Esophagus (tissue), 2 donors: ENCODE data around the gene SUSD5. TPM values are rescaled to one million over a fixed set of nuclear protein-coding genes. Genes with fewer than 3 reads are reported as not detected.

ENCODE experiments used
- H3K27ac ChIP-seq, 2 donors: one replicate each; pipeline ENCODE4 v1.5.1; 2013; ENCODE audit warnings: low read depth in 2 of 2, mild to moderate bottlenecking in 2 of 2, inconsistent platforms in 1 of 2, low read length in 1 of 2, moderate library complexity in 1 of 2
- H3K27me3 ChIP-seq, 2 donors: one replicate each; pipeline ENCODE4 v1.6.1; 2013; ENCODE audit warnings: low read length in 2 of 2, control low read depth in 1 of 2, mild to moderate bottlenecking in 1 of 2; ENCODE audit not compliant: insufficient read depth in 2 of 2, control insufficient read depth in 1 of 2
- H3K36me3 ChIP-seq, 2 donors: one replicate each; pipeline ENCODE4 v1.6.1; 2013; ENCODE audit warnings: low read length in 1 of 2; ENCODE audit not compliant: control insufficient read depth in 2 of 2, insufficient read depth in 2 of 2
- H3K4me1 ChIP-seq, 2 donors: one replicate each; pipeline ENCODE4 v1.6.1; 2013; ENCODE audit warnings: low read length in 1 of 2; ENCODE audit not compliant: control insufficient read depth in 2 of 2, insufficient read depth in 2 of 2
- H3K4me3 ChIP-seq, 2 donors: one replicate each; pipeline ENCODE4 v1.5.1; 2013; ENCODE audit warnings: low read length in 2 of 2, mild to moderate bottlenecking in 2 of 2, low read depth in 1 of 2, moderate library complexity in 1 of 2
- H3K9me3 ChIP-seq, 2 donors: one replicate each; pipeline ENCODE4 v1.6.1; 2013; ENCODE audit warnings: mild to moderate bottlenecking in 2 of 2, low read depth in 1 of 2, low read length in 1 of 2, moderate library complexity in 1 of 2; ENCODE audit not compliant: control insufficient read depth in 2 of 2, insufficient read depth in 1 of 2
- WGBS, 2 donors: extraction: QIAGEN DNeasy Blood & Tissue Kit; methylation state at CpG; one replicate each; pipeline ENCODE4 v1.1.7; 2013; 5-methylcytosine and 5-hydroxymethylcytosine counted together
- polyA plus RNA-seq, 2 donors: library from polyadenylated mRNA; stranded (reverse); fragments of 200-250 nt; gene quantifications; one replicate each; pipeline ENCODE4 v1.2.3, GENCODE V29; 2013
- donor health status: healthy with polysubstance abuse.
- donor health status: Bipolar disorder and iron deficiency.

Gene SUSD5
- polyA plus RNA-seq, 2 donors: 0.04 to 0.16 TPM

DNA sequence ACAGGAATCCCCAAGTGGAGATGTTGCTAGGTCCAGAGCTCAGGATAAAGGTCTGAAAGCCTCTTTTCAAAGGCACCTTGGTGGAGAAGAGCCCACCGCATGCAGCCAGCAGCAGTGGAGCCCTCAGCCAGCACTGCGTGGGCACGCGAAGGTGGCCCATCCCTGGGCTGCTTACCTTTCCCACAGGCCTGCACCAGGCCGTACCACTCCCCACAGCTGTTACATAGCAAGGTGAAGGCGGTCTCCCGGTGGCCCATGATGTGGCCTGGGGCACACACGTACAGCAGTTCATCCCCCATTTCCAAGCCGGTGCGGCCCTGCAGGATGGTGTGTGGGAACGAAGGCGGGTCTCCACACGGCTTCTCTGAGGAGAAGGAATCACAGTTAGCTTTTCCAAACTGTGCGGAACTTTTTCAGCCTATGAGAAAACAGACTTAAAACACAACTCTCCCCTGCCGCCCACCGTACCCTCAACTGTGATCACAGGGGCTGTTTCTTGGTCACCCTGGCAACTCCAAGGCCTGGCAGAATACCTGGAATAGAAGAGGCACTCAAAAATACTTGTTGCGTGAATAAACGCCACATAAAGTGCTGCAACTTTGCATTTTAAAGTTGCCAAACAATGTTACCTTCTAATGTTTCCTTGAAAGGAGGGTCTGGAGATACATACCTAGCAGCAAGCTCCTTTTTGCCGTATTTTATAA is 43.7 kb downstream of the SUSD5 start:
- 93 to 94% methylated on average over 19 of the region's 19 CpGs for WGBS, 2 donors
- Histone ChIP-seq H3K9me3 (no peaks in the 10 kb centered on the region), H3K4me3 (no peak overlapping the region), H3K4me1 (no peaks in the 10 kb centered on the region), H3K36me3 (no peaks in the 10 kb centered on the region), H3K27me3 (no peaks in the 10 kb centered on the region), H3K27ac (no peak overlapping the region)

DNA sequence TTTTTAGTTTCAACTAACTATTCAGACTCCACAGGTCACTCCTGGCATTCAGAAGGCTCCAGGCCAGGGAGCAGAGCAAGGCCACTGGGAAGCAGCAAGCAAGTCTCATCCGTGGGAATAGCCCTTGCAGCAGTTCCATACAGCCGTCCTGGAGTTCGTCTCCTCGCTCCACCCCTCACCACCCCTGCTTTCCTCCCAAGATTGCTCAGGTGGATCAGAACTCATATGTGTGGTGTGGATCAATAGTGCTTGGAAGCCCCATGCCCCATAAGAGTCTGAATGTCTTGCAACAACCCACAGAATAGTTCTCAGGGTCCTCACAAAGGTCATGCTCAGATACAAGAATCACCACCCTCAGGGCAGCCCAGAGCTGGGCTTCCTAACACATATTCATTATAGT is 44.5 kb downstream of the SUSD5 start:
- no peak overlapping the region for H3K27ac ChIP-seq
- H3K27me3 ChIP-seq: no peaks in the 10 kb centered on the region
- no peaks in the 10 kb centered on the region for H3K36me3 ChIP-seq
- 78 to 92% methylated on average over 4 of the region's 4 CpGs for WGBS, 2 donors
- no peaks in the 10 kb centered on the region for H3K4me1 ChIP-seq
- H3K4me3 ChIP-seq: no peak overlapping the region
- no peaks in the 10 kb centered on the region for H3K9me3 ChIP-seq

- Histone ChIP-seq H3K27ac (no peak overlapping the region), H3K27me3 (no peaks in the 10 kb centered on the region), H3K4me1 (no peaks in the 10 kb centered on the region), H3K4me3 (no peak overlapping the region), H3K36me3 (no peaks in the 10 kb centered on the region), H3K9me3 (no peaks in the 10 kb centered on the region)
- 75 to 86% methylated on average over 4 of the region's 4 CpGs for WGBS, 2 donors
Observed at GRCh38 chr3:33173672-33174071, 44.9 kb downstream of the SUSD5 start.

DNA sequence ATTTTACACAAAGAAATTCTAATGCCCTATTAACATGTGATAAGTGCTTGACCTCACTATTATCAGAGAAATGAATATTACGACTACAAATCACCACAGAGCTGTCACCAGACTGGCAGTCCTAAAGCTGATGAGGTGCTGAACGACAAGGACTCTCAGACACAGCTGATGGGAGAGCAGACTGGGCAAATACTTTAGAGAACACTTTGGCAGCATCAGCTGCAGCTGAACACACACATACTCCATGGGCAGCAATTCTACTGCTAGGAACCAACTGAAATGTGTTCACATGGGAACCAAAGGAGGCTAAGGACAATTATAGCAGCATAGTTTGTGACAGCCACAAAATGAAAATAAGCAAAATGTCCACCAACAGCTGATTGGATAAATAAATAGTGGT is 45.5 kb downstream of the SUSD5 start:
- 33 to 36% methylated on average over 2 of the region's 2 CpGs for WGBS, 2 donors
- H3K4me3 ChIP-seq: no peak overlapping the region
- no peaks in the 10 kb centered on the region for H3K4me1 ChIP-seq
- no peaks in the 10 kb centered on the region for H3K36me3 ChIP-seq
- H3K27ac ChIP-seq: no peak overlapping the region
- no peaks in the 10 kb centered on the region for H3K9me3 ChIP-seq
- H3K27me3 ChIP-seq: no peaks in the 10 kb centered on the region

DNA sequence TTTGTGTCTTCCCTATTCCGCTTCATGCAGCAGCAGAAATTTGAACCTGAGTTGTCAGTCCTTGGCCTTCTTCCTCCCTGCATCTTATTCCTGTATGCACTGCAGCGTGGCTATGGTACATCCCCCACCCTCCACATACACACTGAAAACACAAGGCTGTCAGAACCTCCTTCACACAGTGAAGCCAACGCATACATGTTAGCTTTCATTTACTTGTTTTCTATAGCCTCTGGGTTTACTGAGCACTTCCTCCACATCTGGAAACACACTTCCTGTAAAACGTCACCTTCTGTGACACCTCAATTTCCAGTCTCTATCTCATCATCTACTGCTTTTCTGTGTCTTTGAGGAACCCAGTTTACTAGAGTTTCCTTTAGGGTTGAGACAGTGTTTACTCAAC is 47.0 kb downstream of the SUSD5 start:
- Histone ChIP-seq H3K27ac (no peak overlapping the region), H3K9me3 (no peaks in the 10 kb centered on the region), H3K4me1 (peaks cover 0 to 2% of the 10 kb centered on the region in 2 donors), H3K4me3 (no peak overlapping the region), H3K36me3 (no peaks in the 10 kb centered on the region), H3K27me3 (no peaks in the 10 kb centered on the region)
- WGBS, 2 donors: 61 to 73% methylated on average over 4 of the region's 4 CpGs

DNA sequence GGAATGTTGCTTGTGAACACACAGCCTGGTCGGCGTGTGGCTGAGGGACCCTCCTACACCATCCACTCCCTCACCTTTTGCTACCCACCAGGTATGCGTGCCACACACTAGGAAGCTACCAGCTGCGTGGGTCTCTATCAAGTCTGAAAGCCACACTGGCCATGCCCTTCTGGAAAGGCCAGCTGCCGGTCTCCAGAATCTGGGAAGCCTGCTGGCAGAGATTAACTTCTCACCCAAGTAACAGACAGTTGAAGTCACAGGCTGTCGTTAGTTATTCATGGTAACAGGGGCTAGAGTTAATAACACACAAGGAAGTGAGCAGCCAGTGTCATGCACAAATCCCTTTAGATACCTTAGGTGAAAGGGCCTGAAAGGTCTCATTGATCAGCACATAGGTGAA is 48.1 kb downstream of the SUSD5 start:
- Histone ChIP-seq H3K4me3 (no peak overlapping the region), H3K9me3 (no peaks in the 10 kb centered on the region), H3K27ac (no peak overlapping the region), H3K27me3 (no peaks in the 10 kb centered on the region), H3K36me3 (no peaks in the 10 kb centered on the region), H3K4me1 (peaks cover 0 to 2% of the 10 kb centered on the region in 2 donors)
- WGBS, 2 donors: 91 to 92% methylated on average over 6 of the region's 6 CpGs

DNA sequence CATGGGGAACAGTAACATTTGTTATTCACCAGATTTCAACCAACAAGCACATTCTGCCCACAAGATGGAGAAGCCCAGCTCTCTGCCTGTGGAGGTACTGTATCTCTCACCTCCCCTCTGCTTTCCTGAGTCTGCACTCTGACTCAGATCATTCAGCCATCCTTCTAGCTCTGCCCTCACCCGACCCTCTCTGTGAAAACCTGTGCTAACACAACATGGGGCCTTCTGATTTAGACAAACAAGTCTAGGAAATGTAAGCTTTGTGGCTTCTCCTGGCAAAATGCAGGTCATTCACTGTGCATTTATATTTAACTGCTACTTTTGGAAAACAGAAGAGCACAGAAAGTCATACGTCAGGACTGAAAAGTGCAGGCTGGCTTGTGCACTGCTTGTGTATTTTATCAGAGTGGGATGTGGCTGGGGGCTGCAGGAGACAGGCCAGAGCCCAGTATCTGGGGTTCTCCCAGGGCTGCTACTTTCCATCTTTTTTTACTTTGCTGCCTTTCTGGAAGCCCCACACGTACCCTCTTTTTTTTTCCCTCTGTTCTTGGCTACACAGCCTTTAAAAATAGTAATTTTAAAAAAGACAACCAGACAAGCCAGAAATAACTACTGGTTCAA is 50.8 kb downstream of the SUSD5 start:
- 52 to 61% methylated on average over 3 of the region's 3 CpGs for WGBS, 2 donors
- H3K9me3 ChIP-seq: no peaks in the 10 kb centered on the region
- peaks cover 0 to 2% of the 10 kb centered on the region in 2 donors for H3K4me1 ChIP-seq
- H3K27me3 ChIP-seq: no peaks in the 10 kb centered on the region
- no peak overlapping the region for H3K27ac ChIP-seq
- no peaks in the 10 kb centered on the region for H3K36me3 ChIP-seq
- H3K4me3 ChIP-seq: no peak overlapping the region

GRCh38 chr3:33167284-33167683 is 51.3 kb downstream of the SUSD5 start:
- Histone ChIP-seq H3K4me1 (peaks cover 0 to 2% of the 10 kb centered on the region in 2 donors), H3K36me3 (no peaks in the 10 kb centered on the region), H3K4me3 (no peak overlapping the region), H3K27me3 (no peaks in the 10 kb centered on the region), H3K9me3 (no peaks in the 10 kb centered on the region), H3K27ac (no peak overlapping the region)
- WGBS, 2 donors: 64 to 69% methylated on average over 3 of the region's 3 CpGs

DNA sequence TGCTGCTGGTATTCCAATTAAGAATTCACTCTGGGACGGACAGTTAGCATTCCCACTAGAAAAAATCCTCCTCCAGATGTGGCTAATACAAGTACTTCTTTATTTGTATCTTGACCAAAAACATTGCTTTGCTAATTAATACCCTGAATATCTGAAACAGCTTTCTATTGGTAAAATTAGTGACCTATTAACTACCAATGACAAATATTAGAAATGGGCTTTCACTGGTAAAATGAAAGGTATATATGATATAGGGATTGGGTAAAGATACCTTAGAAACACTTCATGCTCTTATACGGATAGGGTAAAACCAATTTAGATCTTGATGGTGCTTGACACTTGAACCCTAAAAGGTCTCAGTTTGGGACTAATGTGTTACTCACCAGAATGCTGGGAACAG is 52.5 kb downstream of the SUSD5 start:
- H3K4me1 ChIP-seq: peaks cover 0 to 2% of the 10 kb centered on the region in 2 donors
- H3K36me3 ChIP-seq: no peaks in the 10 kb centered on the region
- no peaks in the 10 kb centered on the region for H3K27me3 ChIP-seq
- H3K9me3 ChIP-seq: no peaks in the 10 kb centered on the region
- 84% methylated on average over 2 of the region's 2 CpGs for WGBS, 2 donors
- no peak overlapping the region for H3K4me3 ChIP-seq
- H3K27ac ChIP-seq: no peak overlapping the region

- Histone ChIP-seq H3K4me3 (no peak overlapping the region), H3K27ac (no peak overlapping the region), H3K9me3 (no peaks in the 10 kb centered on the region), H3K27me3 (no peaks in the 10 kb centered on the region), H3K36me3 (no peaks in the 10 kb centered on the region), H3K4me1 (peaks cover 0 to 2% of the 10 kb centered on the region in 2 donors)
- WGBS, 2 donors: 85% methylated on average over 1 of the region's 1 CpG
Observed at GRCh38 chr3:33165372-33165771, 53.2 kb downstream of the SUSD5 start.
